Ectodermal cell (in vitro differentiated cells): ENCODE data around the gene CCDC117.

Experiments used
- H3K27ac ChIP-seq: 2 replicates; pipeline ENCODE4 v1.7.0; 2013; ENCODE audit warnings: mild to moderate bottlenecking, low read depth, low read length; ENCODE audit not compliant: insufficient read depth, poor library complexity, severe bottlenecking
- H3K27me3 ChIP-seq: 2 replicates; pipeline ENCODE4 v1.7.0; 2013; ENCODE audit warnings: mild to moderate bottlenecking, low read length; ENCODE audit not compliant: insufficient read depth, control insufficient read depth, poor library complexity, severe bottlenecking
- H3K36me3 ChIP-seq: one replicate; pipeline ENCODE4 v1.7.0; 2013; ENCODE audit warnings: low read length; ENCODE audit not compliant: control insufficient read depth, insufficient read depth
- H3K4me1 ChIP-seq: one replicate; pipeline ENCODE4 v1.7.0; 2013; ENCODE audit warnings: low read length; ENCODE audit not compliant: control insufficient read depth, insufficient read depth
- H3K4me3 ChIP-seq: 2 replicates; pipeline ENCODE4 v1.7.0; 2013; ENCODE audit warnings: low read depth, low read length, control low read depth; ENCODE audit not compliant: insufficient read depth
- H3K9me3 ChIP-seq: 2 replicates; pipeline ENCODE4 v1.7.0; 2013; ENCODE audit warnings: mild to moderate bottlenecking, low read length, moderate library complexity; ENCODE audit not compliant: control insufficient read depth
- WGBS, 2 experiments: methylation state at CpG; one replicate each; pipeline ENCODE4 v1.1.7; 2013; ENCODE audit warnings: missing lambda C conversion rate in 2 of 2; 5-methylcytosine and 5-hydroxymethylcytosine counted together

Gene CCDC117

DNA sequence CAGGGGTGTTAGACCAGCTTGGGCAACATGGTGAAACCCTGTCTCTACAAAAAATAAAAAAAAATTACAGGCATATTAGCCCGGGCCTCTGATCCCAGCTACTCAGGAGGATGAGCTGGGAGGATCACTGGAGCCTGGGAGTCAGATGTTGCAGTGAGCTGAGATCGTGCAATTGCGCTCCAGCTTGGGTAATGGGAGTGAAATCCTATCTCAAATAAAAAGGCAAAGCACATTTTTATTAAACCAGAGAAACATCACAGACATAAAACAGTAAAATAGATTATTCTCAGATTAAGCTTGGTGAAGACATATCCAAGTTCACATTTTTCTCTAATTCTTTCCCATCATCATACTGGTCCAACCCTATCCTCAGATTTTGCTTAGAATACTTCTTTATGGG lies 57.9 kb downstream of the CCDC117 start:
- no peaks in the 10 kb centered on the region for H3K27me3 ChIP-seq
- no peaks in the 10 kb centered on the region for H3K4me1 ChIP-seq
- H3K36me3 ChIP-seq, result no peaks in the 10 kb centered on the region
- no peaks in the 10 kb centered on the region for H3K9me3 ChIP-seq
- H3K4me3 ChIP-seq, result no peak overlapping the region
- WGBS, 2 experiments, result 76 to 96% methylated on average over 3 of the region's 3 CpGs
- H3K27ac ChIP-seq, result no peak overlapping the region

DNA sequence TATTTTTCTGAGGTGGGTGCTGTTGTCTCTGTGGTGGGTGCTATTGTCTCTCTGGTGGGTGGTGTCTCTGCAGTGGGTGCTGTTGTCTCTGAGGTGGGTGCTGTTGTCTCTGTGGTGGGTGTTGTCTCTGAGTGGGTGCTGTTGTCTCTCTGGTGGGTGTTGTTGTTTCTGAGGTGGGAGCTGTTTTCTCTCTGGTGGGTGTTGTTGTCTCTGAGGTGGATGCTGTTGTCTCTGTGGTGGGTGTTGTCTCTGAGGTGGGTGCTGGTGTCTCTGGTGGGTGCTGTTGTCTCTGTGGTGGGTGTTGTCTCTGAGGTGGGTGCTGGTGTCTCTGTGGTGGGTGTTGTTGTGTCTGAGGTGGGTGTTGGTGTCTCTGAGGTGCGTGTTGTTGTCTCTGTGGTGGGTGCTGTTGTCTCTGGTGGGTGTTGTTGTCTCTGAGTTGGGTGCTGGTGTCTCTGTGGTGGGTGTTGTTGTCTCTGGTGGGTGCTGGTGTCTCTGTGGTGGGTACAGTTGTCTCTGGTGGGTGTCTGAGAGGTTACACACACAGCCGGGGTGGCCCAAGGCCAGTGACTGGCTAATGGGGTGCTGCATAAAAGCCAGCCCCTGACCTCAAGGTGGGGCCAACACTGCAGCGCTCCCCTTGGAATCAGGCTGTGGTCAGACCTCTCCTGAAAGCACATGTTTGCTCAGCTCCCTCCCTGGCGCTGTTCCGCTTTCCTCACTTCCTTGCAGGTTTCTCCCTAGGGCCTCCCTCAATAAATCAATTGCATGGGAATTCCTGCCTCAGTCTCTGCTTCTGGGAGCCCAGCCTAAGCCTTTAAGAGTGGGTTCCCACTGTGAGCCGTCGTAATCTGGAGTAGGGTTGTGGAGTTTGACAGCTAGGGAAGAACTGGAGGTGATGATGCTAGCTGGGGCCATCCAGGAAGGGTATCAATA lies 58.9 kb downstream of the CCDC117 start:
- Histone ChIP-seq H3K27me3 (no peaks in the 10 kb centered on the region), H3K4me3 (no peak overlapping the region), H3K27ac (no peak overlapping the region), H3K4me1 (no peaks in the 10 kb centered on the region), H3K9me3 (no peaks in the 10 kb centered on the region), H3K36me3 (no peaks in the 10 kb centered on the region)
- WGBS, 2 experiments, result 82 to 86% methylated on average over 7 of the region's 7 CpGs

DNA sequence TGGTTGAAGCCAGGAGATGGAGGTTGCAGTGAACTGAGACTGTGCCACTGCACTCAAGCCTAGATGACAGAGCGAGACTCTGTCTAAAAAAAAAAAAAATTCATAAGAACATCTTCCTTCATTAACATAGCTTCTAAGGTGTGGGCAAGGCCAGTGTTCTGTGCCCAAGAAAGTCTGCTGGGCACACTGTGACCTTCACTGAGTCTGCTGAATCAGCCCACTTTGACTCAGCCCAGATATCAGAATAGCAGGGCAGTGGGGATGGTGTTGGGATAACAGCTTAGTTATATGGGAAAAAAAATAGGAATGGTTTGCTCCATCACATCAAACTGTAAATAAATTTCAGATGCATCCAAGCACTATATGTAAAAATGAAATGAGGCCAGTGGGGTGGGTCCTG lies 60.2 kb downstream of the CCDC117 start:
- no peaks in the 10 kb centered on the region for H3K27me3 ChIP-seq
- H3K4me1 ChIP-seq, result no peaks in the 10 kb centered on the region
- no peak overlapping the region for H3K27ac ChIP-seq
- H3K36me3 ChIP-seq, result no peaks in the 10 kb centered on the region
- no peaks in the 10 kb centered on the region for H3K9me3 ChIP-seq
- no peak overlapping the region for H3K4me3 ChIP-seq
- 88 to 93% methylated on average over 1 of the region's 1 CpG for WGBS, 2 experiments

DNA sequence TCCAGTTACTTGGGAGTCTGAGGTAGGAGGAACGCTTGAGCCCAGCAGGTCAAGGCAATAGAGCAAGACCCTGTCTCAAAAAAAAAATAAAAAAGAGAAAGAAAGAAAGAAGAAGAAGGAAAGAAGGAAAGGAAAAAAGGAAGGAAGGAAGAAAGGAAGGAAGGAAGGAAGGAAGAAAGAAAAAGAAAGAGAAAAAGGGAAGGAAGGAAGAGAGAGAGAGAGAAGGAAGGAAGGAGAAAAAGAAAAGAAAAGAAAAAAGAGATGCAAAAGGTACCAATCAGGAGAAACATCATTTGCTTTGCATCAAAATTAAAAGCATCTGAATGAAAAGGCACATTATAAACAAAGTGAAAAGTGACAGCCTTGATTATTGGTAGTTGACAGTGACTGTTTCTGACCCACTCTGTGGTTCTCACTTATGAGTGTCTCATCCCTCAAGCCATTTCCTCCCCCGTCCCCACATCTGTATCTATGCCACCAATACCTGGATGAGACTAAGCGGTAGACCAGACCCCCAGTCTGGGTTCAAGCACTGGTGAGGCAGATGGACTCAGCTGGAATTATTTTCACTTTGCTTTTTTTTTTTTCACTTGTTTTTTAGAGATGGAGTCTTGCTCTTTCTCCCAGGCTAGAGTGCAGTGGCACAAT lies 60.9 kb downstream of the CCDC117 start:
- Histone ChIP-seq H3K27ac (no peak overlapping the region), H3K4me1 (no peaks in the 10 kb centered on the region), H3K27me3 (no peaks in the 10 kb centered on the region), H3K9me3 (no peaks in the 10 kb centered on the region), H3K36me3 (no peaks in the 10 kb centered on the region), H3K4me3 (no peak overlapping the region)
- 87 to 91% methylated on average over 3 of the region's 3 CpGs for WGBS, 2 experiments

DNA sequence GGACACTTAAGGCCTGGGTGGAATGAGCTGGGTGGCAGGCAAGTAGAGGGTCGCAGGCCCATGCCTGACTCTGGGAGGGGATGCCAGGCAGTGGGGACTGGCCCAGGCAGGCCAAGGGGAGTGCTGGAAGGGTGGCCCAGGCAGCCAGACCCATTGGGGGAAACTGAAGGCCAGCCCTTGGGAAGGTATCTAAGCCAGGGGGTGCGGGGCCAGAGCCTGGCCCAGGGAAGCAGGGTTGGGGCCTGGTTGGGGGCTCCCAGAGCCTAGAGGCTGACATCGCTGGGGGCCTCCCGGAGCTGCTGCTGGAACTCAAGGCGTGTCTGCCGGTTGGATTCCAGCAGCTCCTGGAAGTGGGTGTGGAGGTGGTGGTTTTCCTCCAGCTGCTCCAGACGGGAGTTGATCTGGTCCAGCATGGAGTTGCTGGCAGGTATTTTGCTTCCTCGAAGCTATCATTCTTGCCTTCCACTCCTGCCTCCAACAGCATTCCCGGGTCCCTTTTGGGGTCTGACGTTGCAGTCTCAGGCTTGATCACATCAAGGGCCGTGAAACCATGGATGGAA lies 63.2 kb downstream of the CCDC117 start:
- no peak overlapping the region for H3K27ac ChIP-seq
- WGBS, 2 experiments, result 92 to 95% methylated on average over 11 of the region's 11 CpGs
- H3K4me3 ChIP-seq, result no peak overlapping the region
- H3K36me3 ChIP-seq, result no peaks in the 10 kb centered on the region
- H3K4me1 ChIP-seq, result no peaks in the 10 kb centered on the region
- H3K9me3 ChIP-seq, result no peaks in the 10 kb centered on the region
- no peaks in the 10 kb centered on the region for H3K27me3 ChIP-seq

DNA sequence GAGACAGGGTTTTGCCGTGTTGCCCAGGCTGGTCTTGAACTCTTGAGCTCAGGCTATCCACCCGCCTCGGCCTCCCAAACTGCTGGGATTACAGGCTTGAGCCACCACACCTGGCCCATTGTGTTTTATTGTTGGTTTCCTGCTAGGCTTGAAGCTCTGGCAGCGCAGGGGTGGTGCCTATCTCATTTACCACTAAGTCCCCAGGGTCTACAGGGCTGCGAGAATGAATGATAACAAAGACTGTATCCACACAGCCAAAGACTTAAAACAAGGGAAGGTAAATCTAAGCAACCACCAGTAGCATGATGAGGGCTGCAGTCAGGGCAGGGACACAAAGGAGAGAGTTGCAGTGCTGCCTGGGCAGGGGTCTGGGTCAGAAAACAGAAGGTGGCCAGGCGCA lies 65.1 kb downstream of the CCDC117 start:
- H3K4me1 ChIP-seq, result no peaks in the 10 kb centered on the region
- H3K36me3 ChIP-seq, result no peaks in the 10 kb centered on the region
- WGBS, 2 experiments, result 83 to 87% methylated on average over 6 of the region's 6 CpGs

More for the DNA sequence above, 65.1 kb downstream of the CCDC117 start:
- no peak overlapping the region for H3K4me3 ChIP-seq
- no peaks in the 10 kb centered on the region for H3K9me3 ChIP-seq
- H3K27ac ChIP-seq, result no peak overlapping the region
- no peaks in the 10 kb centered on the region for H3K27me3 ChIP-seq
